HG02623 (cell line): ENCODE measurements around the gene PTPRF.

ENCODE experiments used
- ATAC-seq: cut with Tn5 transposase; IDR thresholded peaks from one replicate; pipeline ENCODE4 v1.9.1; 2021; ENCODE audit warnings: moderate library complexity; ENCODE audit not compliant: unreplicated experiment

Gene PTPRF

DNA sequence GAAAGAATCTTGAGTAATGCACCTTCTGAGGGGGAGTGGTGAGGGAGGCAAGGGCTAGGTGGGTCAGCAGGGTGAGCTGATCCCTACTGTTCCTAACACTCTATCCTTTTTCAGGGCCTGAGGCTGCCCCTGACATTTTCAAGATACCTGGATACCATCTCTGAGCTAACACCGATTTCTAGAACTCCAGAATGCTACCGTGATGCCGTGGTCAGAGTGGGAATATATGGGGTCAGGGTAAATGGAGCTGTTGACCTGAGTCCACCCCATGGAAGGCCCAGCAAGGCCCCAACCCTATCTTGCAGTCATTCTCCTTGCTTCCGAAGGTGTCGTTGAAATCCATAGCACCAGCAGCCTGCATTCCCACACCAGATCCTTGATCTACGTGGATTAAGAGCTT, 18.0 kb upstream of the PTPRF start:
- no peak for ATAC-seq

DNA sequence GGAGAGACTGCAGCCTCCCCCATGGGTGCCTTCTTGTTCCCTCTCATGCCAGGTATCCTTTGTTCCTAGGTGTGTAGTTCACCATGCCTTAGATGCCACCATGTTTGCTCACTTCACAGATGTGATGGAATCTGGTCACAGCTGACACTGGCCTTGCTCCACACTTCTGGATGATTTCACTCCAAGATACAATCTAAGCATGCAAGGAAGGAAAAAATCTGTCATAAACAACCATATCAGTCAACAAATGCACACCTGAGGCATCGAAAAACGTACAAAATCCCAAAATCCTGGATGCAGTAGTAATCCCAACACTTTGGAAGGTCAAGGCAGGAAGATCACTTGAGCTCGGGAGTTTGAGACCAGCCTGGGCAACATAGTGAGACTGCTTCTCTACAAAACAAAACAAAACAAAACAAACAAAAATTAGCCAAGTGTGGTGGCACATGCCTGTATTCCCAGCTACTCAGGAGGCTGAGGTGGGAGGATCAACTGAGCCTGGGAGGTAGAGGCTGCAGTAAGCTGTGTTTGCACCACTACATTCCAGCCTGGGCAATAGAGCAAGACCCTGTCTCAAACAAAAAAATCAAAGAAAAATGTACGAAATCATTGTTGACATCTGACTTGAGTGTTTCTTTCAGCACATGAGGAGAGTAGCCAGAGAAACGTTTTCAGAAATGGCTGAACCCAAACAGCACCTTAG, 17.1 kb upstream of the PTPRF start:
- no peak for ATAC-seq

DNA sequence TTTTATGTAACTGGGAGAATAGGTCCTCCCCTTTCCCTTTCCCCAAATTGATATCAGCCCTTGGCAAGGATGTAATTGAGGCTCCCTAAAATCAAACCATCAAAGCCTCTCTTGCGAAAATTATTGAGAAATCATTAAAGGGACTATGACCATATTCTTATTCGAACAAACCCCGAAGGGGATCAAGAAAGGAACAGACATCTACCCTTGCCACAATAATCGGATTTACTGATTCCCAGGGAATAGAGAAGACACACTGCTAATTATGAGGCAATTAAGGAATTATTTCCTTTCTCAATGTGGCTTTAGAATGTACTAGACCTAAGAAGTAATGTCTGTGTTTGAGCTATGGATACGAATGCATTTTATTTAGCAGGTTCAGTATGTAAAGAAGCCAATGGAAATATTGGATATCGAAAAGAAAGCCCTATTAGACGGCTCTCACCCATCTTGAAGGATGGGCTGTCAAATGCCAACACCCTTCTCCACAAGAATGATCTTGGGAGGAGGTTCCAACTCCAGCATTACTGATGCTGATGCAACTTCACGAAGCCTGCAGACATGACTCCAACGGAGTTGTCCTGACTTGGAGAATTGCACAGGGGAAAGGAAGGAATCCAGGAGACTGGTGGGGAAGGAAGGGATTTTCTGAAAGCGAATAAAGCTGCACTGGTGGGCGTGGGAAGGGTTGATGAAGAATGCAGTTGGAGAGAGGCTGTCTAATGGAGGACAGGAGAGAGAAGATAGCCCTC, 11.6 kb upstream of the PTPRF start:
- ATAC-seq: no peak

DNA sequence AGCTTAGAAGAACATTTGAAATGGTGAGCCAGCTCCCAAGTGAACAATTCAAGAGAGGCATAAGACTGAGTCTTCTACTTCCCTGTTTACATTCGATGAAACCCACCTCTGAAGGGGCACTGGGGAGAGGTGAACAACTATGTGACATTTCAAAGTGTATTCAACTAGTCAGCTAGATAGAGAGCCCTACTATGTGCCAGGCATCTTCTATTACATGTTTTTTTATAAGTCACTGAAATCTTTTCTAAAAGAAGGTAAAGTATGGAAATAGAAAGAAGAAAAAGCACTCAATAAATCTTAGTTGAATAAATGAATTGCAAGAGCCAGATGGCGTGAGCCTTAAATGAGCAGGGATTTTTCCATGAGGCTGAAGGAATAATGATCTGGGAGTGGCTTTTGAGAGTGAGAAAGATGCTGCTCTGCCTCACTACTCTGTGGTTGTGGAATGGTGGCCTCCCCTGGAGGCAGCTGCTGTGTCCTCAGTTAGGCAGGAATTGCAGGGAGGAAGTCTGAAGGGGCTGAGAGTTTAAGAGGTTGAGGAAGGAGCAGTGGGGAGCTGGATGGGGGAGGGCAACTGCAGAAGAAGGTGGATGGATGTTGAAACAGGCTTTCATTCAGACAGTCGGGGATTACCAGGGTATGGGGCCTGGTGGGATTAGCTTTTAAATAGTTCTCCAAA, 10.4 kb upstream of the PTPRF start:
- no peak for ATAC-seq

GRCh38 chr1:43521078-43521477, 9.6 kb upstream of the PTPRF start:
- ATAC-seq: no peak

GRCh38 chr1:43521756-43522155, 8.9 kb upstream of the PTPRF start:
- no peak for ATAC-seq

GRCh38 chr1:43522431-43522775, 8.3 kb upstream of the PTPRF start:
- ATAC-seq: no peak

GRCh38 chr1:43522776-43523480, 7.8 kb upstream of the PTPRF start:
- ATAC-seq: no peak

DNA sequence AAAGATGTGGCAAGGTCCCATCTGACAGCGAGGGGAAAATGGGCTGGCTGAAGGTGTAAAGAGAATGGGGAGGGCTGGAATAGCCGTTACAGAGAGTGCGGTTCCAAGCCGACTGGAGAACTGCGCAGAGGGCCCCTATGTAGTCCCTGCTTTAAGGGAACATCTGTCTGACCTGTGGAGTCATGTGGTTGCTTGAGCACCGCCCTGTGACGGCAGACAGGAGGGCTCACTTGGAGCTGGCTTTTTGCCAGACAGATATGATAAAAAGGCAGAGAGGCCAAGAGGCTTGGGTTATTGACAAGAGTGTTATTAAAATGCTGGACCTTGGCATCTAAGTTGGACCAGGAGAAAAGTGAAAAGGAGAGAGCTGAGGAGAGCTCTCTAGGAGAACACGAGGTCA, 5.9 kb upstream of the PTPRF start:
- no peak for ATAC-seq

GRCh38 chr1:43526002-43526401, 4.7 kb upstream of the PTPRF start:
- no peak for ATAC-seq

GRCh38 chr1:43527111-43527878, 3.4 kb upstream of the PTPRF start:
- no peak for ATAC-seq

- ATAC-seq: no peak
Observed at GRCh38 chr1:43529206-43529731, 1.4 kb upstream of the PTPRF start.

DNA sequence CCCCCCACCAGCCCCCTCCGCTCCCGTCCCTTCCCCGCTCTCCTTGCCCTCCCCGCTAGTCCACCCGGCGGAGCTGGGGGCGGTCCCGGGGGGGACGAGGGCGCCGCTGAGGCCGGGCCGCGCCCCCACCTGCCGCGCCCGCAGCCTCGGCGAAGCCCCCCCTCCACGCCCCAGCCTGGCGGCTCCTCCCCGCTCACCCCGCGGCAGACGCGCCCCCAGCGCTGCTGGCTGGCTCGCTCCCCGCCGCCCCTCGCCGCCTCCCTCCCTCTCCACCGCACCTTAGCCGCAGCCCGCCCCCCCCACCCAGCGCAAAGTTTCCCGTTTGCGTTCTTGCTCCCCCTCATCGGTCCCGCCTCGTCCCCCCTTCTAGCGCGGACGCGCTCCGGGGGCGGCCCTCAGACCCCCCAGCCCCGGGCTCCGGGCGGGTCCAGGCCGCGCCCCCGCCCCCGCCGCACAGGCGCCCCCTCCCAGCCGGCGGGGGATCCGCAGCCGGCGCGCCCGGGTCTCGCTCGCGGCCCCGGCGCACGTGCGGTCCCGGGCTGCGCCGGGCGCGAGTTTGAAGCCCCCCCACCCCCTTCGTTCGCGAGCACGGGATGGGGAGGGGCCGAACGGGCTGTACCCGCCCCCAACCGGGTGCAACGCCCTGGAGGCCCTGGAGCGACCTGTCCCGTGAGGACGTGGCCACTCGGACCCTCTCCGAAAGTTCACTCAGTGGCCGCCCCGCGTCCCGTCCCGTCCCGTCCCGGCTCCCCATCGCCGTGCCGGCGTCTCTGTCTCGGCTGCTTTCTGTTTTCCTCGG, 623 bp downstream of the PTPRF start:
- no peak for ATAC-seq

- no peak for ATAC-seq
Observed at GRCh38 chr1:43531906-43532584, 1.4 kb downstream of the PTPRF start.

DNA sequence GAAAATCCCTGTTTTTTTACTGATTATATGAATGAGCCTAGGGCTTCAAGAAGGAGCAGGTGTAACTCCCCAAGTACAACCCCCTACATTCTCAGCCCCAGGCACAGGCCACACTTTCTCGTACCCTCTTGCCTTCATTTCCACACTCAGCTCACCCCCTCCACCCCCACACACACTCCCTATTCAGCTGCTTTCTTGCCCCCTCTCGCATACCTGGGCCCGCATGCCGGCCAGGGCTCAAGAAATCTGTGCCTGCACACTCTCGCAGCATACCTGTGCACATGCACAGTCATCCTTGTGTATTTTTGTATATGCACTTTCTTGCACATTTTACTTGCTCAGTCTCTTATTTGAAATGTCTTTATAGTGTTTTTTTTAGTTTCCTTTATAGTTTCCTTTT, 2.0 kb downstream of the PTPRF start:
- ATAC-seq: no peak

GRCh38 chr1:43533584-43533983, 2.9 kb downstream of the PTPRF start:
- ATAC-seq: no peak

- no peak for ATAC-seq
Observed at GRCh38 chr1:43534256-43534655, 3.6 kb downstream of the PTPRF start.

DNA sequence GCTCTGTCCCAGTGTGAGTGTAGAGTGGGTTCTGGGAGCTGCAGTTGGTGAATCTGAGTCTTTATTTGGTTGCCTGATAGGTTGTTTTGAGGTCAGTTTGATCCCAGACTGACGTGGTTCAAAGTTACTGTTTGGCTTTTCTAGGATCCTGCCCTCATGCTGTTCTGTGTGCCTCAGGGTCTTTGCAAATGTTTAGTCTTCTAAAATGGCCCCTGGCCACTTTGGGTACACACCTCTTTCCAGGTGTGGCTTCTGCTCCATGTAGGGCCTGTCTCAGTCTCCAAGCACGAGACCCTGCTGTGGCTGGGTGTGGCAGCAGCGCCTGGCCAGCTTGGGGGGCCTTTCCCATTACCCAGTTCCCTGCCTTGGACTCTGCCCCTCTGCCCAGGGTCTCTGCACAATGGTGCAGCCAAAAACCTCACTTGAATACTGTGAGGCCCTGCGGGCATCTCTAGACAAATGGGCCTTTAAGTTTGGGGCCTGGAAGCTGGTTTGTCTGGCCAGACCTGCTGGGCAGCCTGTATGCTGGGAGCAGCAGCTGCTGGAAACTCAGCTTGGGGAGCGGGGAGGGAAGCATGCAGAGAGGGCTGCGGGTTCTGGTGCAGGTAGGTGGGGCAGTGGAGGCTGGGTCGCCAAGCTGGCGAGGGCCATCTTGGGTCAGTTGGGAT, 5.6 kb downstream of the PTPRF start:
- ATAC-seq: no peak
